Germinal center (tissue), 1 donor: ENCODE measurements around the gene GLIS1.

Experiments used
- DNase-seq: peaks from one replicate; pipeline ENCODE4 v3.0.0; 2012; ENCODE audit warnings: mixed read lengths, low spot score

The GLIS1 gene

GRCh38 chr1:53579221-53580008 is 159.5 kb downstream of the GLIS1 start:
- no peak for DNase-seq

- DNase-seq = no peak
Observed at GRCh38 chr1:53578358-53578757, 160.6 kb downstream of the GLIS1 start.

GRCh38 chr1:53577761-53578100 is 161.2 kb downstream of the GLIS1 start:
- DNase-seq = no peak

- no peak for DNase-seq
Observed at GRCh38 chr1:53576866-53577760, 161.9 kb downstream of the GLIS1 start.

- no peak for DNase-seq
Observed at GRCh38 chr1:53576381-53576801, 162.6 kb downstream of the GLIS1 start.

- no peak for DNase-seq
Observed at GRCh38 chr1:53575955-53576320, 163.0 kb downstream of the GLIS1 start.

GRCh38 chr1:53575141-53575954 is 163.6 kb downstream of the GLIS1 start:
- no peak for DNase-seq

GRCh38 chr1:53574621-53575020 is 164.3 kb downstream of the GLIS1 start:
- no peak for DNase-seq

- DNase-seq = no peak
Observed at GRCh38 chr1:53573931-53574330, 165.0 kb downstream of the GLIS1 start.

GRCh38 chr1:53573522-53573921 is 165.4 kb downstream of the GLIS1 start:
- no peak for DNase-seq

GRCh38 chr1:53572815-53573173 is 166.2 kb downstream of the GLIS1 start:
- no peak for DNase-seq

GRCh38 chr1:53572065-53572814 is 166.7 kb downstream of the GLIS1 start:
- no peak for DNase-seq

- no peak for DNase-seq
Observed at GRCh38 chr1:53568540-53568939, 170.4 kb downstream of the GLIS1 start.

GRCh38 chr1:53567851-53568250 is 171.1 kb downstream of the GLIS1 start:
- no peak for DNase-seq

- DNase-seq = no peak
Observed at GRCh38 chr1:53567450-53567849, 171.5 kb downstream of the GLIS1 start.

GRCh38 chr1:53563611-53564010 is 175.4 kb downstream of the GLIS1 start:
- DNase-seq = no peak

- no peak for DNase-seq
Observed at GRCh38 chr1:53562981-53563379, 176.0 kb downstream of the GLIS1 start.

GRCh38 chr1:53562291-53562980 is 176.5 kb downstream of the GLIS1 start:
- no peak for DNase-seq

GRCh38 chr1:53561503-53562105 is 177.4 kb downstream of the GLIS1 start:
- no peak for DNase-seq

- no peak for DNase-seq
Observed at GRCh38 chr1:53560581-53561502, 178.1 kb downstream of the GLIS1 start.
